Mesodermal cell (in vitro differentiated cells): ENCODE data around the gene XRCC3.
A peak's percentile ranks its signal among the peaks of the same experiment; 100 is the strongest.

ENCODE experiments used
- H3K27ac ChIP-seq: 2 replicates; pipeline ENCODE4 v1.7.0; 2013; ENCODE audit warnings: mild to moderate bottlenecking, low read depth, low read length, moderate library complexity; ENCODE audit not compliant: severe bottlenecking
- H3K36me3 ChIP-seq: 2 replicates; pipeline ENCODE4 v1.7.1; 2013; ENCODE audit warnings: mild to moderate bottlenecking, low read length, moderate library complexity; ENCODE audit not compliant: control insufficient read depth, insufficient read depth
- H3K4me1 ChIP-seq: one replicate; pipeline ENCODE4 v1.7.1; 2013; ENCODE audit warnings: mild to moderate bottlenecking, low read length; ENCODE audit not compliant: insufficient read depth, control insufficient read depth, poor library complexity, severe bottlenecking
- H3K4me3 ChIP-seq: 2 replicates; pipeline ENCODE4 v1.7.0; 2013; ENCODE audit warnings: low read length, control low read depth, mild to moderate bottlenecking; ENCODE audit not compliant: insufficient read depth, poor library complexity, severe bottlenecking; ENCODE audit errors: extremely low read depth
- H3K9me3 ChIP-seq: 2 replicates; pipeline ENCODE4 v1.7.1; 2013; ENCODE audit warnings: mild to moderate bottlenecking, low read length, moderate library complexity; ENCODE audit not compliant: control insufficient read depth
- WGBS, 2 experiments: methylation state at CpG; one replicate each; pipeline ENCODE4 v1.1.5; 2013; ENCODE audit warnings: missing lambda C conversion rate in 2 of 2; ENCODE audit not compliant: insufficient coverage in 2 of 2; 5-methylcytosine and 5-hydroxymethylcytosine counted together

The XRCC3 gene

DNA sequence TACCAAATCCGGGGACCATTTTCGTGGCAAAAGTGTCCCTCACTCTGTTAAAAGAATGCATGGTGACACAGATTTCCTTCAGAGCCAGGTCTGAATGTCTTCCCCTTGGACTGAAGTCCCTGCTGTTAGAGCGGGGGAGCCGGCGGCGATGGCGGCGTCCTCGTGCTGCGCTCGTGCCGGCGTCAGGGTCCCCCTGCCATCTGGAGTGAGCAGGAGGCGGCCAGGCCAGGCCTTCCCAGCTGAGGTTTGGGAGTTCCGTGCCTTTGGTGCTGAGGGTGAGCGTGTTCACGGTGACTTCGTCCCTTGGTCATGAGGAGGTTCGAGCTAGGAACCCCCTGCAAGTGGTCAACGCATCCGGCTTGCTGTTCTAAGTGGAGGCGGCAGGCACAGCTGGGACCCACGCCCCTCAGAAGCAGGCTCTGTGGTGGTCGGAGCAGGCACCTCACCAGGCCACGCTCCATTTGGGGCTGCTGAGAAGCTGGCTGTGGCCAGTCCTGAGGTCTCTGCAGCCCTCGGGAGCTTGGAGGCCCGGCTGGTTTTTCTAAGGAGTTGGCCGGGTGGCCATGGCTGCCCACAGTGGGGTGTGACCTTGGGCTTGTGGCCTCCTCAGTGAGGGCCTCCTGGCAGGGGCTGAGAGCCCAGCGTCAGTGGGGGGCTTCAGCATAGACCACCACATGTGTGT, 9.9 kb upstream of the XRCC3 start:
- peaks cover 41% of the 10 kb centered on the region for H3K36me3 ChIP-seq
- 97 to 98% methylated on average over 18 to 27 of the region's 29 CpGs for WGBS, 2 experiments
- H3K4me3 ChIP-seq, result no peak overlapping the region
- H3K27ac ChIP-seq, result no peak overlapping the region
- no peaks in the 10 kb centered on the region for H3K9me3 ChIP-seq
- H3K4me1 ChIP-seq, result no peaks in the 10 kb centered on the region

DNA sequence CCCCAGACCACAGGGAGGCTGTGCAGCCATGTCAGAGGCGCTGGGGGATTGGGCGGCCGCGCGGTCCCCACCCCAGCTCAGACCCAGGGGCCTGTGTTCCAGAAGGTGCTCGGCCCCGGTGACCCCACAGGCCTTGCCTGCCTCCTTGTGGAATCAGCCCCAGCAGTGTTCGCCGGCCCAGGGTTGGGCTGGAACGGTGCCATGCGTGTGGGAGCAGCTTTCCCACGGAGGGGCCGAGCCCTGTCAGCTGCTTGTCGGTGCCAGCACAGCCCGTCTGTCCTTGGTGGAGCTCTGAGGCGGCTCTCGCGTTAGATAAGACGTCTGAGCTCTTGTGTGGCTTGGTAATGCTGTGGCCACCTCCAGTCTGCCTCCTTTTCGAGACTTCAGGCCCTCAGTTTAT, 8.9 kb upstream of the XRCC3 start:
- Histone ChIP-seq H3K4me3 (no peak overlapping the region), H3K27ac (no peak overlapping the region), H3K4me1 (no peaks in the 10 kb centered on the region), H3K36me3 (peaks cover 35% of the 10 kb centered on the region), H3K9me3 (no peaks in the 10 kb centered on the region)
- 94 to 95% methylated on average over 15 to 19 of the region's 20 CpGs for WGBS, 2 experiments

DNA sequence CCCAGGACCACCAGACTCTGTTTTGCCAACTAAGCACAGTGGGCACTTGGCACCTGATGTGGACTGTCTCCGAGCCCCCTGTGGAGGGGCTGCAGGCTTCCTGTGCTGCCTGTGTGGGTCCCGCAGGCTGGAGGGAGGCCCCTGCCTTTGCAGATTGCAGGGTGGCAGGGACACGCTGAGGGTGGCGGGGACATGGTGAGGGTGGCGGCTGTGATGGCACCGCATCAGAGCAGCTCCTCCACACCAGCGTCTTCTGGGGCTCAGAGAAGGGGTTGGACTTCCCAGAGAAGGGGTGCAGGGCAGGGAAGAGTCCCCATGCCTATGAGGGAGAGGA, 8.5 kb upstream of the XRCC3 start:
- Histone ChIP-seq H3K36me3 (peaks cover 31% of the 10 kb centered on the region), H3K4me1 (peaks cover under 1% of the 10 kb centered on the region), H3K27ac (no peak overlapping the region), H3K4me3 (no peak overlapping the region), H3K9me3 (no peaks in the 10 kb centered on the region)
- 97 to 100% methylated on average over 6 of the region's 7 CpGs for WGBS, 2 experiments

DNA sequence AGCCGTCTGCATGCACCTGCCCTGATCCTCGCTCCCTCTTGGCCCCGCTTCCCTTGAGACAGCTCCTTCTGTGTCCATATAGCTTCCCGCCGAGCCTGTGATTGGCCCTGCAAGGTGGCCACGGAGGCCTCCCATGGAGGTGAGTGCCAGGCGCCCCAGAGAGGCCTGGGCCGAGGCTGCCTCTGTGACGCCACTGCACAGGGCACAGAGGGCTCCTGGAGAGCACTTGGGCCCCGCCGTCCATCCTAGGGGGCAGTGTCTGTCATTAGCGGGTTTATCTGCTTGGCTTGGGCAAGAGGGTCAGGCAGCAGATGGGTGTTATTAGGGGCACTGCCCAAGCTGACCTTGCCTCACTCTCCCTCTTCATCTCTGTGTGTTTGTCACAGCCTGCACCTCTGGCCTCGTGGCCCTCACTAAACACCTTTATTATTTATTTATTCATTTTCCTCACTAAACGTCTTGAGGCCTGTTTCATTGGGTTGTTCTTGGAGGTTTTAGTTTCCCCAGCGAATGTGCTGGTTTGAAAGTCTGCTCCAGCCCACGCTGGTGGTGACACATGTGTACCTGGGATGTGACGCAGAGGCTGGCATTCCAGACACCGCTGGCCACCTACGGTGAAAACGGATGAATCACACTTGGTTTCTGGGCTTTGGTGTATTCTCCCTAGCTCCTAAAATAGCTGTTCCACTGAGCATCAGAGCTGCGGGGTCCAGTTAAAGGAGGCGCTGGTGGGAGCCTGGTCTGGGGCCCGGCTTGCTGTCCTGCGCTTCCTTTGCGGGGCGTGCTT, 6.3 kb upstream of the XRCC3 start:
- Histone ChIP-seq H3K27ac (no peak overlapping the region), H3K4me3 (no peak overlapping the region), H3K36me3 (peaks cover 29% of the 10 kb centered on the region), H3K9me3 (no peaks in the 10 kb centered on the region), H3K4me1 (peaks cover 10% of the 10 kb centered on the region)
- 88 to 92% methylated on average over 18 of the region's 26 CpGs for WGBS, 2 experiments

DNA sequence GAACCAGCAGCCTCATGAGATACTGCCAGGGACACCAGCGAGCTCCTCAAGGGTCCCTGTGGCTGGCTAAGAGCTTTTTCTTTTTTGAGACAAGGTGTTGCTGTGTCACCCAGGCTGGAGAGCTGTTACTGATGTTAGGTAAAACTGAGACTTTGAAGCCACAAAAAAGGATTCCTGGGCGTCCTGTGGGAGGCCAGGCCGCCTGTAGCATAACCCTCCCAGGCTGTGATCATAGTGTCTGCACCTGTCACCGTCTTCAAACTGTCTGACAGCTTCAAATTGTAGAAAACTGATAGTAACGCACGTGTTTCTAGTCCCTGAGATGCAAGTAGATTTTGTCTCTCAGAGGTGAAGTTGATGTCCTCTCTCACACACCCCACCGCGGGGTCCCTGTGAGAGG, 4.5 kb upstream of the XRCC3 start:
- H3K36me3 ChIP-seq, result peaks cover 17% of the 10 kb centered on the region
- 93 to 97% methylated on average over 6 of the region's 8 CpGs for WGBS, 2 experiments
- H3K4me3 ChIP-seq, result no peak overlapping the region
- H3K27ac ChIP-seq, result no peak overlapping the region
- peaks cover 10% of the 10 kb centered on the region for H3K4me1 ChIP-seq
- H3K9me3 ChIP-seq, result no peaks in the 10 kb centered on the region

DNA sequence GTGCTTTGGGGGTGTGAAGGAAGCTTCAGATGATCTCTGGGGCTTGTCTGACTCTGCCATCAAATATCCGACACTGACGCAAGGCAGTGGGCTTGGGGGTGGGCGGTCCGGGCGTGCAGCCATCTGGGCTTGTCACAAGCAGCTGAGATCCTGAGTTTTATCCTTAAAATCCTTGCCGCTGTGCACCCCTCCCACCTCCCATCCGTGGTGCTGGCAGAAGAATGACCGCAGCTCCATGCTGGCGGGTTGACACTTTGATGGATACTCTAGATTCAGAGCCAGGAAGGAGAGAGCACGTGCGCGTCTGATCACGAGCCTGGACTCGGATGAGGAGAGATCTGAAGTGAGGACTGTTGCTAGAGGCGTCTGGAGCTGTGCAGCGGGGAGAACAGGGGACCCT, 3.3 kb upstream of the XRCC3 start:
- 85 to 87% methylated on average over 14 to 16 of the region's 16 CpGs for WGBS, 2 experiments
- peaks cover 14% of the 10 kb centered on the region for H3K4me1 ChIP-seq
- H3K27ac ChIP-seq, result no peak overlapping the region
- H3K4me3 ChIP-seq, result no peak overlapping the region
- H3K36me3 ChIP-seq, result peaks cover 22% of the 10 kb centered on the region
- no peaks in the 10 kb centered on the region for H3K9me3 ChIP-seq

DNA sequence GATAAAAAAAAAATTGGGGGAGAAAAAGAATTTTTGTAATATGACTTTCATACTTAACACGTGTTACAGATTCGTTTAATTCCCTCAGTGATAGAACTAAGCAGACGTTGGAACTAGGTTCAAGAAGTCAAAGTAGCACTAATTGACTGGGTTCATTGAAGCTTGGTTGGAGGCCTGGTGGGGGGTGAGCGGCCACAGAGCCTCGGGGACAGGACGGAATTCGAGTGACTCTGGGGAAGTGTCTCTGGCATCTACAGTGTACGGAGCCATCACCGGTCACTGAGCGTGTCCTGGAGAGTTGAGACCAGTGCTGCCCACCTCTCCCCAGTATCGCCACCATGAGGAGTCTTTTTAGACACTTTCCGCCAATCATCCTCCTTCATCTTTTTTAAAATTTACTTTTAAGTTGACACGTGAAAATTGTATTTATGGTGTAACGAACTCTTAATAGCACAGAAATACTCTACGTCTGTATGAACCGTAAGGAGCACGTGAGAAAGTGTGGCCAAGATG, 1.7 kb upstream of the XRCC3 start:
- Histone ChIP-seq H3K4me3 (peak overlapping the region; percentile 67), H3K4me1 (peaks cover 14% of the 10 kb centered on the region), H3K36me3 (peaks cover 23% of the 10 kb centered on the region), H3K27ac (no peak overlapping the region), H3K9me3 (no peaks in the 10 kb centered on the region)
- WGBS, 2 experiments, result 73 to 74% methylated on average over 12 to 13 of the region's 17 CpGs

DNA sequence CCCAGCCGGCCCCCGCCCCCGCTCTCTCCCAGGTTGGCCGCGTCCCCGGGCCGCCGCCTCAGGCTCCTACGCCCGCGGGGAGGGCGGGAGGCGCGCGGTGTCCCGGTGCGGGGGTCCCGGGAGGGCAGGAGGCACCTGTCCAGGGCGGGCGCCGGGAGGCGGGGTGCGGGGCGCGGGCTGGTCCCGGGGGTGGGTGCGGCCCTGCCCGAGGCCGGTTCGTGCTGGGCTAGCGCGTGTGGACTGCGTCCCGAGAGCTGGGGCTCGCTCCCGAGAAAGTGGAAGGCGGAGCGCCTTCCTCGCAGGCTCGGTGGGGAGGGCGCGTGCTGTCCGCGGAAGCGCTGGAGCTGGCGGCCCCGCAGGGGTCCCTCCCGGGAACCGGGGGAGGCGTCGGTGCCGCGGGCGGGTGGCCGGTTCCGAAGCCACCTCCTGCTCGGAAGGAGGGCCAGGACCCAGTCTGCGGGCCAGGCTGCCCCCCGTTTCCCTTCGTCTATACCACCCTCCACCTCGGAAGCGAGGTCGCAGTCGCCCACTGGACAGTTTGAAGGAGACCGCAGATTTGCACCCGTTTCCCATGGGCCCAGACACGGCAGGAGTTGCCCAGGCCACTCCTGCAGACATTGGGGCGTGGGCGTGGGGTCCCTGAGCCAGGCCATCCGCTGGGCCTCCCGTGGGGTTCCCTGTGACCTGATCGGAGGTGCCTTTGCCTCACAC, 995 bp upstream of the XRCC3 start:
- H3K4me1 ChIP-seq, result peaks cover 14% of the 10 kb centered on the region
- no peaks in the 10 kb centered on the region for H3K9me3 ChIP-seq
- no peak overlapping the region for H3K27ac ChIP-seq
- peaks cover 23% of the 10 kb centered on the region for H3K36me3 ChIP-seq
- 3 to 5% methylated on average over 40 to 59 of the region's 72 CpGs for WGBS, 2 experiments
- H3K4me3 ChIP-seq, result peak overlapping the region; percentile 67

DNA sequence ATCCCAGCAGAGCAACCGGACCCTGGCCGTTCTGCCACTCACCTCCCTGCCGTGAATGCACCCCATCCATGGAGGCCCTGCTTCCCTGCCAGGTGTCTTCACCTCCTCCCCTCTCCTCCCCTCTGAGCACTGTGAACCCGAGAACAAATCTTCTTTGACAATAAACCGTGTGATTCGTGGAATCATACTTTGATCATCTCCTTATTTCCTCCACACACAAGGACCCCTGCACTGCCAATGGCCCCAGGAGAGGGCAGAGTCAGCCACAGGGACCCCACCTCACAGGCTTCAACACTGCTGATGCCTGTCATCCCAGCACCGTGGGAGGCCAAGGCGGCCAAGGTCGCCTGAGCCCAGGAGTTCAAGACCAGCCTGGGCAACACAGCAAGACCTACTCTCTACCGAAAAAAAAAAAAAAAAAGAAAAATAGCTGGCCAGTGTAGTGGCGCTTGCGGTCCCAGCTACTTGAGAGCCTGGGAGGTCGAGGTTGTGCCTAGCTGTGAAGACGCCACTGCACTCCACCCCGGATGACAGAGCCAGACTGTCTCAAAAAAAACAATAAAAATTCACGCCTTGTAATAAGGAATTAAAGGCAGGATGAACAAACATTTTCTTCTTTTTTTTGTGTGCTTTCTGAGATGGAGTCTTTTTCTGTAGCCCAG, 1.1 kb downstream of the XRCC3 start:
- Histone ChIP-seq H3K27ac (no peak overlapping the region), H3K36me3 (peaks cover 29% of the 10 kb centered on the region), H3K9me3 (no peaks in the 10 kb centered on the region), H3K4me3 (peak overlapping the region; percentile 63), H3K4me1 (peaks cover 18% of the 10 kb centered on the region)
- 83 to 84% methylated on average over 13 to 15 of the region's 16 CpGs for WGBS, 2 experiments

DNA sequence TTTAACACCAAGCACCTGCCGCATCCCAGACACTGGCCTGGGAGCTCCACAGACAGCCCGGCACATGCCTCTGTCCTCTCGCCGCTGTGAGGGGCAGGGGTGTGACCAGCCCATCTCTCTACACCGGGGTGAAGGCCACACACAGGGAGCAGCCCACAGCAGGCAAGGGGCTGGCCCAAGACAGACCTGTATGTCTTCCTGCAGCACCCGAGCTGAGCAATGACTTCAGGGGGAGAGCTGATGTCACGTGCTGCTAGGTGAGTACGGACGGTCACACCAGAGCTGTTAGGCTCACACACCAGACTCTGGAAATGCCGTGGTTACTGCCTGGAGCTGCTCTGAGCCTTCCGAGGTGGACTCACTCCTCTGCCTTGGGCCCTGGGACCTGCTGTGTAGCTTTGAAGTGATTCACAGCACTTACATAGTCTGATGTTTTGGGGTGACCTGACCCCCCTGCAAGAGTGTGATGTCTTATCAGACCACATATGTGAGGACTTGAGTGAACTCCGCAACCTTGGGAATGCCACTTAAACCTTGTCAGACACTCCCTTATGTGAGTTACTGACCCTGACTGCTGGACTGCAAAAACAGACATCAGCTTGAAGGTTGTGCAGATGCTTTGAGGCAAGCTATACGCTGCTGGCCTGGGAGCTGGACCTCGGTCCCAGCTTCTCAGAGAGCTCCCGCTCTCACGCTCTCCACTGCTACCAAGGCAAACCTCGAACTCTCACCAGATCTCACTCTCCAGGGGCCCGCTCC, 1.8 kb downstream of the XRCC3 start:
- Histone ChIP-seq H3K4me1 (peaks cover 14% of the 10 kb centered on the region), H3K27ac (no peak overlapping the region), H3K4me3 (no peak overlapping the region), H3K9me3 (no peaks in the 10 kb centered on the region), H3K36me3 (peaks cover 35% of the 10 kb centered on the region)
- 91 to 93% methylated on average over 18 of the region's 18 CpGs for WGBS, 2 experiments
